SK-N-SH (cell line): Measurements from ENCODE around the gene EEF2K.

ENCODE experiments used
- EZH2phosphoT487 ChIP-seq: fragments of 200-600 bp; sonication (generic); IDR thresholded peaks from 2 replicates; pipeline ENCODE4 v1.6.1; 2017; ENCODE audit warnings: low read depth, mixed run types, mild to moderate bottlenecking, antibody characterized with exemption, moderate library complexity, borderline replicate concordance
- GABPA ChIP-seq: IDR thresholded peaks from 2 replicates; pipeline ENCODE4 v1.4.0; 2012; ENCODE audit warnings: low read depth, mild to moderate bottlenecking
- GATA2 ChIP-seq: sonication (generic); formaldehyde crosslinking; IDR thresholded peaks from 2 replicates; pipeline ENCODE4 v1.5.0; 2020; ENCODE audit warnings: mild to moderate bottlenecking, missing genetic modification reagents
- REST ChIP-seq: IDR thresholded peaks from 2 replicates; pipeline ENCODE4 v1.6.1; 2012; ENCODE audit warnings: mild to moderate bottlenecking, low read depth, low read length, moderate library complexity
- TAF1 ChIP-seq: IDR thresholded peaks from 2 replicates; pipeline ENCODE4 v1.6.1; 2012; ENCODE audit warnings: low read depth, mild to moderate bottlenecking, low read length, moderate library complexity, borderline replicate concordance
- TCF12 ChIP-seq: IDR thresholded peaks from 2 replicates; pipeline ENCODE4 v1.4.0; 2012
- TF ChIP-seq, protein P1 (sequence below): fragments of 200-600 bp; sonication (generic); IDR thresholded peaks from 2 replicates; pipeline ENCODE4 v1.6.1; 2017; ENCODE audit warnings: antibody characterized with exemption, mild to moderate bottlenecking, moderate library complexity
- TF ChIP-seq, protein P2 (sequence below): IDR thresholded peaks from 2 replicates; pipeline ENCODE4 v1.4.0; 2012; ENCODE audit warnings: low read depth, borderline replicate concordance

DNA sequence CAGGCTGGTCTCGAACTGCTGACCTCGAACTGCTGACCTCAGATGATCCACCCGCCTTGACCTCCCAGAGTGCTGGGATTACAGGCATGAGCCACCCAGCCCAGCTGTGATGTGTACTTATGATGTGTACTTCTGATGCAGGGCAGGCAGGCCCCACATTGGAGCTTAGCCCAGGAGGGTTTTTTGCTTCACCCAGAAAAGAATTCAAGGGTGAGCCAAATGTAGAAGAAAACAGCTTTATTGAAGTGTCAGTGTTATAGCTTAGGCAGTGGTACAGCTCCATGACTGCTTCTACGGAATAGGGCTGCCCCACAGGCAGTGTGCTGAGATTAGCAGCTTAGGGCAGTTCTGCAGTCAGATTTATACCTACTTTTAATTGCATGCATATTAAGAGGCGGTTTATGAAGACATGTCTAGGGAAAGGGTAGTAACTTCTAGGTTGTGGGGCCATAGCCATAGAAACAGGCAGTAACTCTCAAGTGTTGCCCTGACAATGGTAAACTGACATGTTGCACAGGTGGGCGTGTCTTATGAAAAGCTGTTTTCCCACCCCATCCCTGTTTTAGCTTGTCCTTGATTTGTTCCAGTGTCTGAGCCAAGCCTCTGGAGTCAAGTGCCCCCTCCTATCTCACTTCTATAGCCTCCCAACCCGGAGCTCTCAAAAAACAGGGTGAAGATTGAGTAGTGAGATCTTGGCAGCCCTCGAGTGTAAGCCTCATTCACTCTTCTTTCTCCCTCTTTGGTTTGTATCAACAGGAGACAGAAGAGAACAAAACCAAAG lies 67.0 kb downstream of the EEF2K start:
- no peak for TF ChIP-seq REST
- TF ChIP-seq, protein P1, sequence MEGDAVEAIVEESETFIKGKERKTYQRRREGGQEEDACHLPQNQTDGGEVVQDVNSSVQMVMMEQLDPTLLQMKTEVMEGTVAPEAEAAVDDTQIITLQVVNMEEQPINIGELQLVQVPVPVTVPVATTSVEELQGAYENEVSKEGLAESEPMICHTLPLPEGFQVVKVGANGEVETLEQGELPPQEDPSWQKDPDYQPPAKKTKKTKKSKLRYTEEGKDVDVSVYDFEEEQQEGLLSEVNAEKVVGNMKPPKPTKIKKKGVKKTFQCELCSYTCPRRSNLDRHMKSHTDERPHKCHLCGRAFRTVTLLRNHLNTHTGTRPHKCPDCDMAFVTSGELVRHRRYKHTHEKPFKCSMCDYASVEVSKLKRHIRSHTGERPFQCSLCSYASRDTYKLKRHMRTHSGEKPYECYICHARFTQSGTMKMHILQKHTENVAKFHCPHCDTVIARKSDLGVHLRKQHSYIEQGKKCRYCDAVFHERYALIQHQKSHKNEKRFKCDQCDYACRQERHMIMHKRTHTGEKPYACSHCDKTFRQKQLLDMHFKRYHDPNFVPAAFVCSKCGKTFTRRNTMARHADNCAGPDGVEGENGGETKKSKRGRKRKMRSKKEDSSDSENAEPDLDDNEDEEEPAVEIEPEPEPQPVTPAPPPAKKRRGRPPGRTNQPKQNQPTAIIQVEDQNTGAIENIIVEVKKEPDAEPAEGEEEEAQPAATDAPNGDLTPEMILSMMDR = no peak
- no peak for TF ChIP-seq GABPA
- TF ChIP-seq EZH2phosphoT487 = no peak
- no peak for TF ChIP-seq TCF12
- TF ChIP-seq GATA2 (CRISPR knock-in tag) = no peak
- no peak for TF ChIP-seq TAF1
- TF ChIP-seq, protein P2, sequence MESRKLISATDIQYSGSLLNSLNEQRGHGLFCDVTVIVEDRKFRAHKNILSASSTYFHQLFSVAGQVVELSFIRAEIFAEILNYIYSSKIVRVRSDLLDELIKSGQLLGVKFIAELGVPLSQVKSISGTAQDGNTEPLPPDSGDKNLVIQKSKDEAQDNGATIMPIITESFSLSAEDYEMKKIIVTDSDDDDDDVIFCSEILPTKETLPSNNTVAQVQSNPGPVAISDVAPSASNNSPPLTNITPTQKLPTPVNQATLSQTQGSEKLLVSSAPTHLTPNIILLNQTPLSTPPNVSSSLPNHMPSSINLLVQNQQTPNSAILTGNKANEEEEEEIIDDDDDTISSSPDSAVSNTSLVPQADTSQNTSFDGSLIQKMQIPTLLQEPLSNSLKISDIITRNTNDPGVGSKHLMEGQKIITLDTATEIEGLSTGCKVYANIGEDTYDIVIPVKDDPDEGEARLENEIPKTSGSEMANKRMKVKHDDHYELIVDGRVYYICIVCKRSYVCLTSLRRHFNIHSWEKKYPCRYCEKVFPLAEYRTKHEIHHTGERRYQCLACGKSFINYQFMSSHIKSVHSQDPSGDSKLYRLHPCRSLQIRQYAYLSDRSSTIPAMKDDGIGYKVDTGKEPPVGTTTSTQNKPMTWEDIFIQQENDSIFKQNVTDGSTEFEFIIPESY = no peak
